ENCODE data around the gene MSH4. TPM values are rescaled to one million over a fixed set of nuclear protein-coding genes. Genes with fewer than 3 reads are reported as not detected.
A peak's percentile ranks its signal among the peaks of the same experiment; 100 is the strongest.
"Not testable (repeated sequence)": the region's sequence is repeated elsewhere in the genome, so short reads cannot be mapped to it uniquely, and the experiment has no call there.

Gene MSH4
- polyA plus RNA-seq (0.05 to 0.13 TPM (median 0.10 TPM) in 3 replicates), polyA minus RNA-seq (0.06 to 0.13 TPM (median 0.07 TPM) in 3 replicates)
- 0.34 TPM for polyA plus RNA-seq (2011; ENCODE audit: low read depth)
- polyA plus RNA-seq (2011; cell fraction: cytosol; rRNA removed), result 0.02 TPM in 1 of 2 replicates, not detected in the other
- 0.20 and 0.39 TPM in 2 replicates for polyA plus RNA-seq (2011; cell fraction: nucleus; rRNA removed)
- 0.18 TPM in 1 of 2 replicates, not detected in the other for polyA plus RNA-seq (2012; ENCODE audit: low replicate concordance)
- polyA minus RNA-seq (2011; cell fraction: cytosol; rRNA and poly(A)+ RNA removed), result not detected
- polyA minus RNA-seq (2011; cell fraction: nucleus; rRNA and poly(A)+ RNA removed), result not detected in 2 replicates

DNA sequence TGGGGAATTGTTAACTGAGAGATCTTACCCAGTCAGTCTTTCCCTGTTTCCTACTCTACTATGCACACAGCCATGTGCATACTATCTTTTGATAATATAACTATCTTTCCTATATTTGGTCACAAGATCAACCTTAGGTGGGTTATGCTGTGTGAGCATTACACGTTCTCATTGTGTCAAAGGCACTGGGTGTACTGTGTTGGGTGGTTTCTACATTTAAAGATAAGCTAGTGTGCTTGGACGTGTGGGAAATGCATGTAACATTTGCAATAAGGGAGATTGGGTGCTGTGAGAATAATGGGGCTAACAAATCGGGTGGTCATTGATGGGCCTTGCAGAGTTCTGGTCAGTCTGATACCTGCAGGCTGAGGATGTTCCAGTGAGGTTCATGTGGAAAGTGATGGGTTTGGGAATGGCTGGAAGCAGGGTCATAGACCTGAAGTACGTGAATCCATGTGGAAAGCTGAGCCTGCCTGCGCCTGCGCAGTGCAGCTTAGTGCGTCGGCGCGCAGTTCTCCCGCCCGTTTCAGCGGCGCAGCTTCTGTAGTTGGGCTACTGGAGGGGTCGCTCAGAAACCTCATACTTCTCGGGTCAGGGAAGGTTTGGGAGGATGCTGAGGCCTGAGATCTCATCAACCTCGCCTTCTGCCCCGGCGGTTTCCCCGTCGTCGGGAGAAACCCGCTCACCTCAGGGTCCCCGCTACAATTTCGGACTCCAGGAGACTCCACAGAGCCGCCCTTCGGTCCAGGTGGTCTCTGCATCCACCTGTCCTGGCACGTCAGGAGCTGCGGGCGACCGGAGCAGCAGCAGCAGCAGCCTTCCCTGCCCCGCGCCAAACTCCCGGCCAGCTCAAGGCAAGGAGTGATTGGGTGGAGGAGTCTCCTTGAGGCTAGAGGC, at the start of gene MSH4:
MSH4 (plus strand) TSS at position 507 of the 897 bp plus-strand sequence; CDS start at position 611, 104 bp downstream.
- Histone ChIP-seq H3K27ac (ENCODE audit: control insufficient read depth, insufficient read depth, low read length) (no peak within 1 kb of the TSS), H3K79me2 (ENCODE audit: control insufficient read depth, insufficient read depth, low read length) (peaks cover 10% of the 10 kb centered on the region), H3K9ac (ENCODE audit: control insufficient read depth, extremely low read depth, insufficient read depth, low read length) (no peak within 1 kb of the TSS), H3K4me2 (ENCODE audit: control insufficient read depth, extremely low read depth, insufficient read depth, low read depth, low read length) (no peak within 1 kb of the TSS), H3K9me1 (ENCODE audit: control insufficient read depth, extremely low read depth, insufficient read depth, low read length) (no peaks in the 10 kb centered on the region), H3K36me3 (ENCODE audit: control insufficient read depth in 2 of 2, extremely low read depth in 1 of 2, insufficient read depth in 2 of 2, low read length in 2 of 2) (peaks cover 7 to 14% of the 10 kb centered on the region in 2 experiments), H3K4me1 (ENCODE audit: control insufficient read depth, extremely low read depth, insufficient read depth, low read length) (no peaks in the 10 kb centered on the region), H4K20me1 (ENCODE audit: control insufficient read depth, extremely low read depth, insufficient read depth, low read length) (peaks cover 18% of the 10 kb centered on the region), H3K9me3 (ENCODE audit: control insufficient read depth, low read depth, low read length) (no peaks in the 10 kb centered on the region), H3K4me3 (ENCODE audit: control insufficient read depth in 2 of 3, extremely low read depth in 1 of 3, insufficient read depth in 2 of 3, low read depth in 1 of 3, low read length in 3 of 3) (no peak within 1 kb of the TSS), H3K27me3 (ENCODE audit: control insufficient read depth, extremely low read depth, insufficient read depth, low read length) (no peaks in the 10 kb centered on the region), H2AFZ (ENCODE audit: control insufficient read depth, low read length) (no peak within 1 kb of the TSS)
- FAIRE-seq (peak; percentile 29), DNase-seq (ENCODE audit: low read depth, low spot score) (no peak)
- TF ChIP-seq, protein P1, sequence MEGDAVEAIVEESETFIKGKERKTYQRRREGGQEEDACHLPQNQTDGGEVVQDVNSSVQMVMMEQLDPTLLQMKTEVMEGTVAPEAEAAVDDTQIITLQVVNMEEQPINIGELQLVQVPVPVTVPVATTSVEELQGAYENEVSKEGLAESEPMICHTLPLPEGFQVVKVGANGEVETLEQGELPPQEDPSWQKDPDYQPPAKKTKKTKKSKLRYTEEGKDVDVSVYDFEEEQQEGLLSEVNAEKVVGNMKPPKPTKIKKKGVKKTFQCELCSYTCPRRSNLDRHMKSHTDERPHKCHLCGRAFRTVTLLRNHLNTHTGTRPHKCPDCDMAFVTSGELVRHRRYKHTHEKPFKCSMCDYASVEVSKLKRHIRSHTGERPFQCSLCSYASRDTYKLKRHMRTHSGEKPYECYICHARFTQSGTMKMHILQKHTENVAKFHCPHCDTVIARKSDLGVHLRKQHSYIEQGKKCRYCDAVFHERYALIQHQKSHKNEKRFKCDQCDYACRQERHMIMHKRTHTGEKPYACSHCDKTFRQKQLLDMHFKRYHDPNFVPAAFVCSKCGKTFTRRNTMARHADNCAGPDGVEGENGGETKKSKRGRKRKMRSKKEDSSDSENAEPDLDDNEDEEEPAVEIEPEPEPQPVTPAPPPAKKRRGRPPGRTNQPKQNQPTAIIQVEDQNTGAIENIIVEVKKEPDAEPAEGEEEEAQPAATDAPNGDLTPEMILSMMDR (optimal IDR thresholded peaks at IDR 0.05 in 1 of 3, IDR thresholded peaks at IDR 0.05 in 1 of 3, conservative IDR thresholded peaks at IDR 0.05 in 1 of 3; ENCODE audit: extremely low read depth in 1 of 3, insufficient read depth in 2 of 3, low read length in 3 of 3), result no peak
- TF ChIP-seq EZH2 (IDR thresholded peaks at IDR 0.05; ENCODE audit: low read length), result no peak
- dilution Hi-C loops (cut with MboI; ENCODE audit: extremely low pct_ligation_motif_present, low sequenced_read_pairs), result no loop called here

DNA sequence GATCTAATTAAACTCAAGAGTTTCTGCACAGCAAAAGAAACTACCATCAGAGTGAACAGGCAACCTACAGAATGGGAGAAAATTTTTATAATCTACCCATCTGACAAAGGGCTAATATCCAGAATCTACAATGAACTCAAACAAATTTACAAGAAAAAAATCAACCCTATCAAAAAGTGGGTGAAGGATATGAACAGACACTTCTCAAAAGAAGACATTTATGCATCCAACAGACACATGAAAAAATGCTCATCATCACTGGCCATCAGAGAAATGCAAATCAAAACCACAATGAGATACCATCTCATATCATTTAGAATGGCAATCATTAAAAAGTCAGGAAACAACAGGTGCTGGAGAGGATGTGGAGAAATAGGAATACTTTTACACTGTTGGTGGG, 39.5 kb upstream of the MSH4 start:
- H3K4me2 ChIP-seq (ENCODE audit: control insufficient read depth, extremely low read depth, insufficient read depth, low read depth, low read length); H2AFZ ChIP-seq (ENCODE audit: control insufficient read depth, low read length); H4K20me1 ChIP-seq (ENCODE audit: control insufficient read depth, extremely low read depth, insufficient read depth, low read length); dilution Hi-C loops (cut with MboI; ENCODE audit: extremely low pct_ligation_motif_present, low sequenced_read_pairs); H3K27me3 ChIP-seq (ENCODE audit: control insufficient read depth, extremely low read depth, insufficient read depth, low read length); H3K4me1 ChIP-seq (ENCODE audit: control insufficient read depth, extremely low read depth, insufficient read depth, low read length); H3K79me2 ChIP-seq (ENCODE audit: control insufficient read depth, insufficient read depth, low read length); H3K4me3 ChIP-seq (ENCODE audit: control insufficient read depth in 2 of 3, extremely low read depth in 1 of 3, insufficient read depth in 2 of 3, low read depth in 1 of 3, low read length in 3 of 3); H3K9me3 ChIP-seq (ENCODE audit: control insufficient read depth, low read depth, low read length); H3K9ac ChIP-seq (ENCODE audit: control insufficient read depth, extremely low read depth, insufficient read depth, low read length); H3K9me1 ChIP-seq (ENCODE audit: control insufficient read depth, extremely low read depth, insufficient read depth, low read length); DNase-seq (ENCODE audit: low read depth, low spot score); FAIRE-seq; H3K27ac ChIP-seq (ENCODE audit: control insufficient read depth, insufficient read depth, low read length): not testable (repeated sequence)
- peaks cover 0 to 12% of the 10 kb centered on the region in 2 experiments for H3K36me3 ChIP-seq (ENCODE audit: control insufficient read depth in 2 of 2, extremely low read depth in 1 of 2, insufficient read depth in 2 of 2, low read length in 2 of 2)

DNA sequence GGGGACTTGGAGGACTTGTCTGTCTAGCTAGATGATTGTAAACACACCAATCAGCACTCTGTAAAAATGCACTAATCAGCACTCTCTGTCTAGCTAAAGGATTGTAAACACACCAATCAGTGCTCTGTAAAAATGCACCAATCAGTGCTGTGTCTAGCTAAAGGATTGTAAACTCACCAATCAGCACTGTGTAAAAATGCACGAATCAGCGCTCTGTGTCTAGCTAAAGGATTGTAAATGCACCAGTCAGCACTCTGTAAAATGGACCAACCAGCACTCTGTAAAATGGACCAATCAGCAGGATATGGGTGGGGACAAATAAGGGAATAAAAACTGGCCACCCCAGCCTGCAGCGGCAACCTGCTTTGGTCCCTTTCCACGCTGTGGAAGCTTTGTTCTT, 38.1 kb upstream of the MSH4 start:
- H2AFZ ChIP-seq (ENCODE audit: control insufficient read depth, low read length); dilution Hi-C loops (cut with MboI; ENCODE audit: extremely low pct_ligation_motif_present, low sequenced_read_pairs); H3K4me1 ChIP-seq (ENCODE audit: control insufficient read depth, extremely low read depth, insufficient read depth, low read length); H3K4me2 ChIP-seq (ENCODE audit: control insufficient read depth, extremely low read depth, insufficient read depth, low read depth, low read length); H3K27ac ChIP-seq (ENCODE audit: control insufficient read depth, insufficient read depth, low read length); FAIRE-seq; H3K4me3 ChIP-seq (ENCODE audit: control insufficient read depth in 2 of 3, extremely low read depth in 1 of 3, insufficient read depth in 2 of 3, low read depth in 1 of 3, low read length in 3 of 3); DNase-seq (ENCODE audit: low read depth, low spot score); H3K27me3 ChIP-seq (ENCODE audit: control insufficient read depth, extremely low read depth, insufficient read depth, low read length); H3K9ac ChIP-seq (ENCODE audit: control insufficient read depth, extremely low read depth, insufficient read depth, low read length); H3K79me2 ChIP-seq (ENCODE audit: control insufficient read depth, insufficient read depth, low read length); H3K9me1 ChIP-seq (ENCODE audit: control insufficient read depth, extremely low read depth, insufficient read depth, low read length); H4K20me1 ChIP-seq (ENCODE audit: control insufficient read depth, extremely low read depth, insufficient read depth, low read length); H3K9me3 ChIP-seq (ENCODE audit: control insufficient read depth, low read depth, low read length): not testable (repeated sequence)
- peaks cover 0 to 12% of the 10 kb centered on the region in 2 experiments for H3K36me3 ChIP-seq (ENCODE audit: control insufficient read depth in 2 of 2, extremely low read depth in 1 of 2, insufficient read depth in 2 of 2, low read length in 2 of 2)
